NCI-H2081 (cell line): ENCODE measurements around the gene THRA.

Experiments
- DNase-seq, 2 experiments: peaks; one replicate each; lab custom pipeline; 2025; lab: John Stamatoyannopoulos, UW

Gene THRA

DNA sequence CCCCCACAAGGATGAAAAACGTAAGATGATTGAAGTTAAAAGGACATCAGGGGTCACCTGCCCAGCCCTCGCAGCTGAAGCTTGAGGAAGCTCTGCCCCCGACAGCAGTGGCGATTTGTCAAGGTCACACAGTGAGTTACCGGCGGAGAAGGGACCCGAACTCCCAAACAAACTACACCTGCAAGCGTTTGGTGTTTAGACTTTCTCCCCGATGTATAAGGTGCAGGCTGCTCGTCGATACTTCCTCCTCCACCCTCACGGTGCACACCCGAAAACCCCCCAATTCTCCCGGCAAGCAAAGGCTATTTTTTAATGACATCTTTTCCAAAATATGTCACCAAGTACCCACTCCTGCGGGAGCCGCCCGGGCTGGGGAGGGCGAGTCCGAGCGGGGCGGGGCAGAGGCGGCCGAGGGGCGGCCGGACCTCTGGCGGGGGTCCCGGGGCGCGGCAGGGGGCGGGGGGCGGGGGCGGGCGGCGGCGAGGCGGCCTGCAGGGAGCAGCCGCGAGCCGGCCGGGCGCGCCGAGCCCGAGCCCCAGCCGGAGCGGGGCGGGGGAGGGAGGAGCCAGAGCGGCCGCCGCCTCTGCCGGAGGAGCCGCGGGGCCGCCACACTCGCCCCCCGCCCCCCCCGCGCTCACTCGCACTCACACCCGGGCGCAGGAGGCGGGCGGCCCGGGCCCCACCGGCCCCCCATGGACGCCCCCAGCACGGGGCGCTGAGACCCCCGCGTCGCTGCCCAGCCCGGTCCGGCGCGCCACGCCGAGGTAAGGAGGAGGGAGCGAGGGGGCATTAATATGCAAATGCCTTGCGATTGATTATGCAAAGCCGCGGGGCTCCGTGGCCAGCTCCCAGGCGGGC lies at the start of gene THRA:
Gene THRA (plus strand): TSS at position 637 of the 858 bp plus-strand sequence. CDS start 11,524 bp downstream, outside the sequence.
- DNase-seq: peak; percentile 70 to 71

- no peak for DNase-seq
These were observed 48.3 kb upstream of the THRA start for GRCh38 chr17:40014375-40014980.

DNA sequence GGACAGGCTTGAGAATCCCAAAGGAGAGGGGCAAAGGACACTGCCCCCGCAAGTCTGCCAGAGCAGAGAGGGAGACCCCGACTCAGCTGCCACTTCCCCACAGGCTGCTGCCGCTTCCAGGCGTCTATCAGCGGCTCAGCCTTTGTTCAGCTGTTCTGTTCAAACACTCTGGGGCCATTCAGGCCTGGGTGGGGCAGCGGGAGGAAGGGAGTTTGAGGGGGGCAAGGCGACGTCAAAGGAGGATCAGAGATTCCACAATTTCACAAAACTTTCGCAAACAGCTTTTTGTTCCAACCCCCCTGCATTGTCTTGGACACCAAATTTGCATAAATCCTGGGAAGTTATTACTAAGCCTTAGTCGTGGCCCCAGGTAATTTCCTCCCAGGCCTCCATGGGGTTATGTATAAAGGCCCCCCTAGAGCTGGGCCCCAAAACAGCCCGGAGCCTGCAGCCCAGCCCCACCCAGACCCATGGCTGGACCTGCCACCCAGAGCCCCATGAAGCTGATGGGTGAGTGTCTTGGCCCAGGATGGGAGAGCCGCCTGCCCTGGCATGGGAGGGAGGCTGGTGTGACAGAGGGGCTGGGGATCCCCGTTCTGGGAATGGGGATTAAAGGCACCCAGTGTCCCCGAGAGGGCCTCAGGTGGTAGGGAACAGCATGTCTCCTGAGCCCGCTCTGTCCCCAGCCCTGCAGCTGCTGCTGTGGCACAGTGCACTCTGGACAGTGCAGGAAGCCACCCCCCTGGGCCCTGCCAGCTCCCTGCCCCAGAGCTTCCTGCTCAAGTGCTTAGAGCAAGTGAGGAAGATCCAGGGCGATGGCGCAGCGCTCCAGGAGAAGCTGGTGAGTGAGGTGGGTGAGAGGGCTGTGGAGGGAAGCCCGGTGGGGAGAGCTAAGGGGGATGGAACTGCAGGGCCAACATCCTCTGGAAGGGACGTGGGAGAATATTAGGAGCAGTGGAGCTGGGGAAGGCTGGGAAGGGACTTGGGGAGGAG lies 47.5 kb upstream of the THRA start, which contains the start of gene CSF3:
Gene CSF3 (plus strand): TSS at position 436 of the 993 bp plus-strand sequence. CDS start 35 bp downstream, at position 471.
- DNase-seq: peak in 1 of 2 experiments; percentile 16

DNA sequence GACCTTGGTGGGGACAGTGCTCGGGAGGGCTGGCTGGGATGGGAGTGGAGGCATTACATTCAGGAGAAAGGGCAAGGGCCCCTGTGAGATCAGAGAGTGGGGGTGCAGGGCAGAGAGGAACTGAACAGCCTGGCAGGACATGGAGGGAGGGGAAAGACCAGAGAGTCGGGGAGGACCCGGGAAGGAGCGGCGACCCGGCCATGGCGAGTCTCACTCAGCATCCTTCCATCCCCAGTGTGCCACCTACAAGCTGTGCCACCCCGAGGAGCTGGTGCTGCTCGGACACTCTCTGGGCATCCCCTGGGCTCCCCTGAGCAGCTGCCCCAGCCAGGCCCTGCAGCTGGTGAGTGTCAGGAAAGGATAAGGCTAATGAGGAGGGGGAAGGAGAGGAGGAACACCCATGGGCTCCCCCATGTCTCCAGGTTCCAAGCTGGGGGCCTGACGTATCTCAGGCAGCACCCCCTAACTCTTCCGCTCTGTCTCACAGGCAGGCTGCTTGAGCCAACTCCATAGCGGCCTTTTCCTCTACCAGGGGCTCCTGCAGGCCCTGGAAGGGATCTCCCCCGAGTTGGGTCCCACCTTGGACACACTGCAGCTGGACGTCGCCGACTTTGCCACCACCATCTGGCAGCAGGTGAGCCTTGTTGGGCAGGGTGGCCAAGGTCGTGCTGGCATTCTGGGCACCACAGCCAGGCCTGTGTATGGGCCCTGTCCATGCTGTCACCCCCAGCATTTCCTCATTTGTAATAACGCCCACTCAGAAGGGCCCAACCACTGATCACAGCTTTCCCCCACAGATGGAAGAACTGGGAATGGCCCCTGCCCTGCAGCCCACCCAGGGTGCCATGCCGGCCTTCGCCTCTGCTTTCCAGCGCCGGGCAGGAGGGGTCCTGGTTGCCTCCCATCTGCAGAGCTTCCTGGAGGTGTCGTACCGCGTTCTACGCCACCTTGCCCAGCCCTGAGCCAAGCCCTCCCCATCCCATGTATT lies 46.5 kb upstream of the THRA start:
- DNase-seq: no peak

- no peak for DNase-seq
These were observed 45.2 kb upstream of the THRA start for GRCh38 chr17:40017422-40018080.

- DNase-seq: no peak
These were observed 44.3 kb upstream of the THRA start for GRCh38 chr17:40018211-40019121.

DNA sequence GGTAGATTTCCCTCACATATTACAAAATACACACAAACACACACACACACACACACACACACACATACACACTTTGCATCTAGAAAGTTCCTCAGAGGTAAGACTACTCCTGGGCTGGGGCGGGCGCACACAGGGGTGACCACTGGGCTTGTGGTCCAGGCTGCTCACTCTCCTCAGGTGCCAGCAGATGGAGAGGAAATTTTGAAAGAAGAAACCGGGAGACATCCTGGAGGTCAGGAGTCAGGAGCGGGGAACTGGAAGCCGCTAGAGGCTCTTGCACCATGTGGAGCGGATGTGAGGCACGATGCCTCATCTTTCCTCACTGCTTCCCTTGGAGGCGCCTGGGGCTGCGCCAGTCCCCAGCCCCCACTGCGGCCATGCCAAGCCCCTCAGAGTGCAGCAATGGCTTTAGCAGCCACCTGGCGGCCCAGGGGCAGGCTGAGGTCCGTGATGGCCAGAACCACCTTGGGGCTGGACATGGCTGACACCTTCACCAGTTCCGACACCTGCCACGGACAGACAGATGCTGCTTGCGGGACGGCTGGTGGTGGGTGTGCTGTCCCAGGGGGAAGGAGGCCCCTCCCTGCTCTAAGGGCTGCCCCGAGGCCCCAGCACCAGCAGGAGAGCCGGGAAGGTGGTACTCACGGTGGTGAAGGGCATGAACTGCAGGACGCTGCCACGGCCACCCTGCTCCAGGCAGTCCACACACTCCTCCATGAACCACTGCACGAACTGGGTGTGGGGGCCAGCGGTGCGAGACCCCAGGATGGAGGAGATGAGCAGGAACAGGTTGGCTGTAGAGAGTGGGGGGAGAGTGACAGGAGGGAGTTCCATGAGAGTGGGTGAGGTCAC lies 43.4 kb upstream of the THRA start:
- no peak for DNase-seq

DNA sequence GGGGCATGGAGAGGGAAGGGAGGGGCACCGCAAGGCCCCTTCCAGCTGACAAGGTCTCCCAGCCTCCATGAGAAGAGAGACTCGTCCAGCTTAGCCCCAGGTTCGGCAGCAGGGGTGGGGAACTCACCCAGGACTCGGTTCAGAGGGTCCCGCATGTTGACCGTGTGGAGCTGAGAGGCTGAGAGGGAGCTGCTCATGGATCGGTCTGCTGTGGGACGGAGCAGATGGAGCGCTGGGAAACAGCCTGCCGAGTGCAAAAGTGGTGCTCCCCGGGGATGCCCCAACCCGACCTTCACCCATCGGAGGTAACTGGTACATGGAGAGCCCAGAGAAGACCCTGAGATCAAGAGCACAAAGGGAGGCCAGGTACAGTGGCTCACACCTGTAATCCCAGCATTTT lies 42.6 kb upstream of the THRA start:
- DNase-seq: no peak

GRCh38 chr17:40021451-40021971 lies 41.3 kb upstream of the THRA start:
- no peak for DNase-seq

DNA sequence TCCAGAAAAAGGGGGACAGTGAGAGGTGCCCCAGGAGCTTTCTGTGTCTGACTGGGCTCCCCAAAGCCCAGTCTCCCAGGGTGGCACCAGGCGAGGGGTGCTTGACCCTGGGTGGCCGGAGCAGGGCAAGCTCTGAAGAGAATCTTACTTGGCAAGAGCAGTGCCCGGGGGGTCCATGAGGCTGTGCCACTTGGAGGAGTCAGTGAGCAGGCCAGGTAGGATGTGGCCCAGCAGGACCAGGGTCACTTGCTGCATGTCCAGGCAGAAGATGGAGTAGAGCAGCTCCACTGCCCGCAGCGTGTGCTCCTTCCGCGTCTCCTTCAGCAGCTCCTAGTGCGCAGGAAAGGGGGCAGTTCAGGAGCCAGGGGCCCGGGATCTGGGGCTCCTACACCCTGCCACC lies 40.3 kb upstream of the THRA start:
- no peak for DNase-seq

GRCh38 chr17:40022961-40023541 lies 39.7 kb upstream of the THRA start:
- peak in 1 of 2 experiments; percentile 69 for DNase-seq

- peak in 1 of 2 experiments; percentile 74 for DNase-seq
These were observed 39.0 kb upstream of the THRA start for GRCh38 chr17:40023590-40024292.

GRCh38 chr17:40024901-40025300 lies 37.9 kb upstream of the THRA start:
- DNase-seq: no peak

DNA sequence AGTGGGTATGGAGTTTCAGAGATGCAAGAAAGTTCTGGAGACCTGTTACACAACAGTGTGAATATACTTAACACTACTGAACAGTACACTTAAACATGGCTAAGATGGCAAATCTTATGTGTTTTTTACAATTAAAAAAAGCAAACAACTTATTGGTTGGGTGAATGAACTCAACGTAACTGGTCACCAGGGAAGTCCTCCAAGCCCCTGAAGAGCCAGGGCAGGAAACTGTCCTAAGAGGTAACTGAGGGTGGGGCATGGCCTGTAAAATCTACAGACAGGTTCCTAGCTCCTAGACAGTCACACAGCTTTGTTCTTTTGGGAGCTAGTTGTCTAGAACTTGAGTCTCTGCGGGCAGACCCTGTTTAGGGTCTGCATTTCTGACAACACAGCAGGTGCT lies 37.2 kb upstream of the THRA start:
- no peak for DNase-seq

DNA sequence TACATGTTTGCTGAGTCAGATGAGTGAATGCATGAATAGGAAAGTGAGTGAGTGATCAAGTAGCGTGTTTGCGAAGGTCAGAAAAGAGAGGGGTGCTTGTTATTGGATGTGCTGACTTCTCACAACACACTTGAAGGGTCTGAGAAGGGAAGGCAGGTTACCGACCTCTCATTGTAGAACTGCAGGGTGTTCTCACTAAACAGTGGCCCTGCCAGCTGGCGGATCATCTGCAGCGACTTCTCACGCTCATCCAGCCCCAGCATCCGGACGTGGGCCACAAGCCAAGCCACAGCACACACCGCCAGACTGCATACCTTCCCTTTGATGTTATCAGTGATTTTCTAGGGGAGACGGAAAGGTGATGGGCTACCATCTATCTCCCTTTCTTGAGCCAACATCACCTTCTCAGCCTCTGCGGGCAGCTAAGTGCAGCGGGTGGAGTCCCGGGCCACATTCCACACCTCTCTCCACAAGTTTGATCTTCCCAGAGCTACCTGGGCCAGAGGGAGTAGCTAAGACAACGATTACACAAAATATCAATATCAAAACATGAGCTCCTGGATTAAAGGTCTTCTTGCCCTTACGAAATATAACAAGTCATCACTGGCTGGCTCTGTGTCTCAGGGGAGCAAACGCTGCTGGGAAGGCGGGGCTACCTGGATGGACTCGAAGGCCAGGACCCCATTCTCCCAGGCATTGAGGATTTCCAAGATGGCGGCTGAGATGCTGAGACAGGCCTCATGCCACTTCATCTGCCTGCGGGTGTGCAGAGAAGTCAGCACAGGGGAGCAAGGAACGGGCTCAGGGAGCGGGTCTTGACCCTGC lies 36.6 kb upstream of the THRA start:
- DNase-seq: no peak
